ENCODE results near the gene ZNF473. TPM values are rescaled to one million over a fixed set of nuclear protein-coding genes. Genes with fewer than 3 reads are reported as not detected.
A peak's percentile ranks its signal among the peaks of the same experiment; 100 is the strongest.
"Not testable (repeated sequence)": the region's sequence is repeated elsewhere in the genome, so short reads cannot be mapped to it uniquely, and the experiment has no call there.

Gene ZNF473
- total RNA-seq, 5 donors from 2014 or later (not counting 1 experiment from before 2014, with no cell fraction given) = 6.0 to 13.9 (median 10.4) TPM

GRCh38 chr19:50091786-50092185 lies 66.0 kb downstream of the ZNF473 start:
- H3K27me3 ChIP-seq (replicated peaks in 1 of 2; ENCODE audit: control insufficient read depth in 2 of 2, extremely low read depth in 1 of 2, insufficient read depth in 2 of 2, low read length in 1 of 2); ATAC-seq (replicated peaks in 1 of 4); CTCF ChIA-PET; H3K4me3 ChIP-seq (ENCODE audit: control insufficient read depth in 1 of 2, extremely low read depth in 1 of 2, low read length in 1 of 2); H3K36me3 Mint-ChIP-seq; H3K4me1 Mint-ChIP-seq; POLR2A ChIA-PET; DNase-seq; H3K9me3 ChIP-seq; H3K36me3 ChIP-seq (ENCODE audit: control insufficient read depth in 2 of 2, extremely low read depth in 1 of 2, insufficient read depth in 1 of 2, low read length in 1 of 2); H3K4me3 Mint-ChIP-seq; H3K27me3 Mint-ChIP-seq; H3K27ac ChIP-seq (ENCODE audit: low read length); H3K4me1 ChIP-seq (ENCODE audit: control insufficient read depth in 1 of 2, extremely low read depth in 1 of 2, insufficient read depth in 2 of 2, low read length in 2 of 2); H3K9me3 Mint-ChIP-seq; H3K27ac Mint-ChIP-seq: not testable (repeated sequence)
- WGBS (ENCODE audit: insufficient coverage) = 88% methylated on average over 2 of the region's 9 CpGs

GRCh38 chr19:50092597-50092996 lies 66.8 kb downstream of the ZNF473 start:
- H3K27ac Mint-ChIP-seq; H3K27ac ChIP-seq (ENCODE audit: low read length); H3K4me1 Mint-ChIP-seq; H3K27me3 Mint-ChIP-seq; POLR2A ChIA-PET; H3K9me3 Mint-ChIP-seq; DNase-seq; H3K27me3 ChIP-seq (replicated peaks in 1 of 2; ENCODE audit: control insufficient read depth in 2 of 2, extremely low read depth in 1 of 2, insufficient read depth in 2 of 2, low read length in 1 of 2); ATAC-seq (replicated peaks in 1 of 4); H3K36me3 Mint-ChIP-seq; H3K36me3 ChIP-seq (ENCODE audit: control insufficient read depth in 2 of 2, extremely low read depth in 1 of 2, insufficient read depth in 1 of 2, low read length in 1 of 2); H3K4me3 ChIP-seq (ENCODE audit: control insufficient read depth in 1 of 2, extremely low read depth in 1 of 2, low read length in 1 of 2); H3K9me3 ChIP-seq; H3K4me1 ChIP-seq (ENCODE audit: control insufficient read depth in 1 of 2, extremely low read depth in 1 of 2, insufficient read depth in 2 of 2, low read length in 2 of 2); H3K4me3 Mint-ChIP-seq; CTCF ChIA-PET: not testable (repeated sequence)
- no CpG with 5 or more reads among the region's 10 CpGs for WGBS (ENCODE audit: insufficient coverage)

- H3K4me3 Mint-ChIP-seq; H3K9me3 Mint-ChIP-seq; H3K27ac Mint-ChIP-seq; POLR2A ChIA-PET; H3K36me3 Mint-ChIP-seq; DNase-seq; H3K27ac ChIP-seq (ENCODE audit: low read length); H3K36me3 ChIP-seq (ENCODE audit: control insufficient read depth in 2 of 2, extremely low read depth in 1 of 2, insufficient read depth in 1 of 2, low read length in 1 of 2); ATAC-seq (replicated peaks in 1 of 4); CTCF ChIA-PET; H3K27me3 Mint-ChIP-seq; H3K4me1 ChIP-seq (ENCODE audit: control insufficient read depth in 1 of 2, extremely low read depth in 1 of 2, insufficient read depth in 2 of 2, low read length in 2 of 2); H3K4me3 ChIP-seq (ENCODE audit: control insufficient read depth in 1 of 2, extremely low read depth in 1 of 2, low read length in 1 of 2); H3K9me3 ChIP-seq; H3K27me3 ChIP-seq (replicated peaks in 1 of 2; ENCODE audit: control insufficient read depth in 2 of 2, extremely low read depth in 1 of 2, insufficient read depth in 2 of 2, low read length in 1 of 2); H3K4me1 Mint-ChIP-seq: not testable (repeated sequence)
- no CpG with 5 or more reads among the region's 13 CpGs for WGBS (ENCODE audit: insufficient coverage)
Observed at GRCh38 chr19:50097884-50098283, 72.1 kb downstream of the ZNF473 start.

DNA sequence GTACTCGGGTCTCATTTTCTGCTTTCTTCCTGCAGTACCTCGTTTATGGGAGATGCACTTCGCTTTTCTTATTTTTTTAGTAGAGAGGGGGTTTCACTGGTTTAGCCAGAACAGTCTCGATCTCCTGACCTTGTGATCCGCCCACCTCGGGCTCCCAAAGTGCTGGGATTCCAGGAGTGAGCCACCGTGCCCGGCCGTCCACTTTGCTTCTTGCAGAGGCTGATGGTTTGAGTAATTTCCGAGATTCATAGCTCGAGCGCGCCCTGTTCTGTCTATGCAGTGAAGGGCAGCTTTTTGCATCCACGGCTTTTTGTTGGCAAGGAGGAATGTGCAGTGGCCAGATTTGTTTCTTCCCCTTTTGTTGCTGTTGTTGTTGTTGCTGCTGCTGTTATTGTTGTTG lies 73.1 kb downstream of the ZNF473 start:
- H3K27ac ChIP-seq (ENCODE audit: low read length); POLR2A ChIA-PET; H3K9me3 ChIP-seq; H3K36me3 Mint-ChIP-seq; H3K27me3 ChIP-seq (replicated peaks in 1 of 2; ENCODE audit: control insufficient read depth in 2 of 2, extremely low read depth in 1 of 2, insufficient read depth in 2 of 2, low read length in 1 of 2); H3K4me1 Mint-ChIP-seq; H3K27ac Mint-ChIP-seq; H3K4me1 ChIP-seq (ENCODE audit: control insufficient read depth in 1 of 2, extremely low read depth in 1 of 2, insufficient read depth in 2 of 2, low read length in 2 of 2); H3K9me3 Mint-ChIP-seq; H3K4me3 Mint-ChIP-seq; H3K4me3 ChIP-seq (ENCODE audit: control insufficient read depth in 1 of 2, extremely low read depth in 1 of 2, low read length in 1 of 2); H3K36me3 ChIP-seq (ENCODE audit: control insufficient read depth in 2 of 2, extremely low read depth in 1 of 2, insufficient read depth in 1 of 2, low read length in 1 of 2); H3K27me3 Mint-ChIP-seq; ATAC-seq (replicated peaks in 1 of 4); CTCF ChIA-PET: not testable (repeated sequence)
- 89% methylated on average over 3 of the region's 14 CpGs for WGBS (ENCODE audit: insufficient coverage)
- DNase-seq = peak in 12 of 35 experiments; percentile 1 to 57 (median 12)

DNA sequence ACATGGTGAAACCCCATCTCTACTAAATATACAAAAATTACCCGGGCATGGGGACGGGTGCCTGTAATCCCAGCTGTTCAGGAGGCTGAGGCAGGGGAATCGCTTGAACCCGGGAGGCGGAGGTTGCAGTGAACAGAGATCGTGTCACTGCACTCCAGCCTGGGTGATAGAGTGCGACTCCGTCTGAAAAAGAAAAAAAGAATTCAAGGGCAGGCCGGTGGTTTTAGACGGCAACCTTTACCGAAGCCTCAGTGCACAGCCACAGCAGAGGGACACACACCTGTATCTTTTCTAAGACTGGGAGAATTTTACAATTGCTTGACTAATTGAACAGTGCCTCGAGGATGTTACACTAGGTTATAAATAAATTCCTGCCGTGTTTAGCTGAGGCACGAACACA lies 73.9 kb downstream of the ZNF473 start:
- DNase-seq = peak in 2 of 35 experiments; percentile 6 to 37
- H3K9me3 ChIP-seq; H3K27ac ChIP-seq (ENCODE audit: low read length); H3K36me3 Mint-ChIP-seq; H3K27me3 ChIP-seq (replicated peaks in 1 of 2; ENCODE audit: control insufficient read depth in 2 of 2, extremely low read depth in 1 of 2, insufficient read depth in 2 of 2, low read length in 1 of 2); ATAC-seq (replicated peaks in 1 of 4); H3K27ac Mint-ChIP-seq; H3K36me3 ChIP-seq (ENCODE audit: control insufficient read depth in 2 of 2, extremely low read depth in 1 of 2, insufficient read depth in 1 of 2, low read length in 1 of 2); POLR2A ChIA-PET; H3K4me3 ChIP-seq (ENCODE audit: control insufficient read depth in 1 of 2, extremely low read depth in 1 of 2, low read length in 1 of 2); H3K4me1 ChIP-seq (ENCODE audit: control insufficient read depth in 1 of 2, extremely low read depth in 1 of 2, insufficient read depth in 2 of 2, low read length in 2 of 2); H3K27me3 Mint-ChIP-seq; H3K9me3 Mint-ChIP-seq; CTCF ChIA-PET; H3K4me3 Mint-ChIP-seq; H3K4me1 Mint-ChIP-seq: not testable (repeated sequence)
- 84% methylated on average over 3 of the region's 14 CpGs for WGBS (ENCODE audit: insufficient coverage)

DNA sequence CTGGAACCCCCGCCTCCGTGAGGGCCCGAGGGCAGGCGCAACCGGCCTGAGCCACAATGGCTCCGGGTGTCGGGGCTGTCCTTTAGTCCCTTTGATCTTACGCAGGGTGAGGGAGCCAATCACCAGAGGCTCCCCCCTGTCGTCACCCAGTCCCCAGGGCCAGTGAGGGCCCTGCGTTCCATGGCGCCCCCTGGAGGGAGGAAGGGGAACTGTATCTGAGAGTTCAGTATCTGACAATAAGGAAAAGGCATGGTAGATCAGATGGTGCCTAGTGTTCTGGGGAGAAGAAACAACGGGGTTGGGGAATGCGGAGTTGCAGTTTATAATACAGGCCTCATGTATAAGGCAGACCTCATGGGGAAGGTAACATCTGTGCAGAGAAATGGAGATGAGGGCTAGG lies 75.1 kb downstream of the ZNF473 start:
- ATAC-seq (replicated peaks in 1 of 4); DNase-seq; H3K27ac ChIP-seq (ENCODE audit: low read length); H3K27me3 ChIP-seq (replicated peaks in 1 of 2; ENCODE audit: control insufficient read depth in 2 of 2, extremely low read depth in 1 of 2, insufficient read depth in 2 of 2, low read length in 1 of 2); H3K4me3 ChIP-seq (ENCODE audit: control insufficient read depth in 1 of 2, extremely low read depth in 1 of 2, low read length in 1 of 2); H3K36me3 ChIP-seq (ENCODE audit: control insufficient read depth in 2 of 2, extremely low read depth in 1 of 2, insufficient read depth in 1 of 2, low read length in 1 of 2); CTCF ChIA-PET; H3K27me3 Mint-ChIP-seq; H3K27ac Mint-ChIP-seq; H3K4me1 ChIP-seq (ENCODE audit: control insufficient read depth in 1 of 2, extremely low read depth in 1 of 2, insufficient read depth in 2 of 2, low read length in 2 of 2); POLR2A ChIA-PET; H3K36me3 Mint-ChIP-seq; H3K9me3 ChIP-seq; H3K9me3 Mint-ChIP-seq; H3K4me3 Mint-ChIP-seq; H3K4me1 Mint-ChIP-seq: not testable (repeated sequence)
- no CpG with 5 or more reads among the region's 13 CpGs for WGBS (ENCODE audit: insufficient coverage)

Data from T-cell (primary cell).